H1 (cell line): ENCODE data around the gene HAPLN3. TPM values are rescaled to one million over a fixed set of nuclear protein-coding genes. Genes with fewer than 3 reads are reported as not detected.

Source experiments
- CTCF ChIA-PET: fragments of 300-600 bp; sonication (Branson Sonifier 250); formaldehyde crosslinking; loops from one replicate; lab custom pipeline; 2021; ENCODE audit not compliant: partially characterized antibody; lab: Charles Lee
- POLR2A ChIA-PET: fragments of 300-600 bp; sonication (Branson Sonifier 250); formaldehyde crosslinking; loops from one replicate; lab custom pipeline; 2021; ENCODE audit warnings: inconsistent platforms; ENCODE audit not compliant: partially characterized antibody; lab: Charles Lee
- DNase-seq, 2 experiments: peaks; one replicate each; pipeline versions ENCODE4 v3.0.0 to v3.0.0-alpha.2; 2010 to 2022; ENCODE audit warnings: low spot score in 2 of 2, low read depth in 1 of 2, mixed read lengths in 1 of 2
- FAIRE-seq: peaks from 2 replicates; lab custom pipeline; 2011; peaks lifted over from hg19 to GRCh38; lab: Jason Lieb, UNC
- H2AFZ ChIP-seq: 2 replicates; pipeline ENCODE4 v1.8.1; 2012; ENCODE audit warnings: low read length, inconsistent platforms
- H2AK5ac ChIP-seq: 2 replicates; pipeline ENCODE4 v1.6.1; 2013; ENCODE audit warnings: low read depth, low read length
- H2BK120ac ChIP-seq: replicated peaks from 2 replicates; pipeline ENCODE3; 2013; ENCODE audit warnings: low read depth, low read length, inconsistent platforms
- H2BK12ac ChIP-seq: 2 replicates; pipeline ENCODE4 v1.6.1; 2013; ENCODE audit warnings: low read depth, low read length
- H2BK15ac ChIP-seq: 2 replicates; pipeline ENCODE4 v1.6.1; 2013; ENCODE audit warnings: low read length
- H2BK20ac ChIP-seq: 2 replicates; pipeline ENCODE4 v1.6.1; 2013; ENCODE audit warnings: low read length
- H2BK5ac ChIP-seq: 2 replicates; pipeline ENCODE4 v1.6.1; 2013; ENCODE audit warnings: low read depth, low read length
- H3K14ac ChIP-seq: 2 replicates; pipeline ENCODE4 v1.6.1; 2013; ENCODE audit warnings: inconsistent platforms; ENCODE audit not compliant: insufficient read length
- H3K18ac ChIP-seq: 2 replicates; pipeline ENCODE4 v1.6.1; 2013; ENCODE audit warnings: low read length; ENCODE audit errors: extremely low read depth
- H3K23ac ChIP-seq: 2 replicates; pipeline ENCODE4 v1.6.1; 2013; ENCODE audit warnings: inconsistent platforms; ENCODE audit not compliant: insufficient read length
- H3K23me2 ChIP-seq: 2 replicates; pipeline ENCODE4 v1.6.1; 2013; ENCODE audit warnings: low read depth, low read length
- H3K27ac ChIP-seq: 2 replicates; pipeline ENCODE4 v1.6.1; 2011; ENCODE audit warnings: low read depth, low read length, inconsistent platforms
- H3K27me3 ChIP-seq, 4 experiments: replicated peaks in 1 of 4; 1 replicate in 1 of 4; 2 replicates in 3 of 4; pipeline versions ENCODE4 v1.6.1 to v1.8.1; 2011 to 2013; ENCODE audit warnings: low read length in 3 of 4, mild to moderate bottlenecking in 3 of 4, inconsistent platforms in 2 of 4, mixed read lengths in 2 of 4, moderate library complexity in 1 of 4; ENCODE audit not compliant: control insufficient read depth in 3 of 4, insufficient read depth in 3 of 4; ENCODE audit errors: extremely low read depth in 1 of 4
- H3K36me3 ChIP-seq, 4 experiments: 2 replicates each; pipeline versions ENCODE4 v1.6.1 to v1.8.1; 2011 to 2013; ENCODE audit warnings: mild to moderate bottlenecking in 4 of 4, low read length in 3 of 4, moderate library complexity in 2 of 4, control low read depth in 1 of 4, inconsistent platforms in 1 of 4; ENCODE audit not compliant: insufficient read depth in 4 of 4, control insufficient read depth in 2 of 4
- H3K4ac ChIP-seq: replicated peaks from 2 replicates; pipeline ENCODE3; 2013; ENCODE audit warnings: low read length, low read depth, mixed read lengths, inconsistent platforms; ENCODE audit not compliant: insufficient read length
- H3K4me1 ChIP-seq, 4 experiments: replicated peaks in 1 of 4; 1 replicate in 1 of 4; 2 replicates in 3 of 4; pipeline versions ENCODE4 v1.6.1 to v1.8.1; 2011 to 2013; ENCODE audit warnings: low read length in 3 of 4, inconsistent platforms in 2 of 4, mixed read lengths in 1 of 4; ENCODE audit not compliant: insufficient read depth in 4 of 4, control insufficient read depth in 3 of 4
- H3K4me2 ChIP-seq, 2 experiments: 2 replicates each; pipeline versions ENCODE4 v1.6.1 to v1.8.1; 2011 to 2013; ENCODE audit warnings: low read depth in 2 of 2, low read length in 2 of 2, control low read depth in 1 of 2, inconsistent platforms in 1 of 2, mild to moderate bottlenecking in 1 of 2; ENCODE audit not compliant: insufficient read depth in 1 of 2
- H3K4me3 ChIP-seq, 4 experiments: fragments of 200-600, 300-600 bp in 1 of 4; sonication (generic), shearing (Covaris generic), sonication (Bioruptor Twin) in 1 of 4; 2 replicates each; pipeline versions ENCODE4 v1.5.1 to v1.8.1; 2011 to 2016; ENCODE audit warnings: low read length in 4 of 4, low read depth in 3 of 4, control low read depth in 2 of 4, inconsistent platforms in 2 of 4, mild to moderate bottlenecking in 2 of 4, mixed read lengths in 1 of 4, moderate library complexity in 1 of 4; ENCODE audit not compliant: insufficient read depth in 2 of 4; ENCODE audit errors: extremely low read depth in 1 of 4
- H3K56ac ChIP-seq: replicated peaks from 2 replicates; pipeline ENCODE3; 2013; ENCODE audit warnings: low read depth, mild to moderate bottlenecking, mixed read lengths, low read length, inconsistent platforms; ENCODE audit not compliant: insufficient read length
- H3K79me1 ChIP-seq: 2 replicates; pipeline ENCODE4 v1.6.1; 2013; ENCODE audit warnings: low read depth, low read length, control low read depth
- H3K79me2 ChIP-seq, 2 experiments: 2 replicates each; pipeline versions ENCODE4 v1.6.1 to v1.8.1; 2012 to 2013; ENCODE audit warnings: low read length in 2 of 2, mild to moderate bottlenecking in 2 of 2, inconsistent platforms in 1 of 2; ENCODE audit not compliant: insufficient read depth in 2 of 2, control insufficient read depth in 1 of 2
- H3K9ac ChIP-seq, 4 experiments: replicated peaks in 1 of 4; 1 replicate in 1 of 4; 2 replicates in 3 of 4; pipeline versions ENCODE4 v1.6.1 to v1.8.1; 2011 to 2013; ENCODE audit warnings: low read depth in 3 of 4, low read length in 3 of 4, control low read depth in 2 of 4, mild to moderate bottlenecking in 2 of 4, moderate library complexity in 2 of 4, inconsistent platforms in 1 of 4; ENCODE audit errors: extremely low read depth in 1 of 4
- H3K9me3 ChIP-seq, 2 experiments: 2 replicates each; pipeline versions ENCODE4 v1.6.1 to v1.8.1; 2012 to 2013; ENCODE audit warnings: mild to moderate bottlenecking in 2 of 2, moderate library complexity in 2 of 2, control low read depth in 1 of 2, inconsistent platforms in 1 of 2, low read depth in 1 of 2, low read length in 1 of 2, mixed read lengths in 1 of 2; ENCODE audit not compliant: insufficient read depth in 2 of 2
- H4K20me1 ChIP-seq, 2 experiments: replicated peaks in 1 of 2; 2 replicates each; pipeline versions ENCODE3 to v1.8.1; 2011 to 2013; ENCODE audit warnings: inconsistent platforms in 2 of 2, low read length in 2 of 2, mild to moderate bottlenecking in 1 of 2; ENCODE audit not compliant: insufficient read depth in 2 of 2, control insufficient read depth in 1 of 2
- H4K5ac ChIP-seq: 2 replicates; pipeline ENCODE4 v1.6.1; 2013; ENCODE audit warnings: low read length, low read depth, mixed read lengths, inconsistent platforms; ENCODE audit not compliant: insufficient read length
- H4K8ac ChIP-seq: 2 replicates; pipeline ENCODE4 v1.8.0; 2013; ENCODE audit warnings: mild to moderate bottlenecking, moderate library complexity, low read length, inconsistent platforms; ENCODE audit not compliant: insufficient read depth; ENCODE audit errors: extremely low read depth
- H4K91ac ChIP-seq: replicated peaks from 2 replicates; pipeline ENCODE3; 2013; ENCODE audit warnings: low read length, mixed read lengths, inconsistent platforms; ENCODE audit not compliant: insufficient read length
- ATF2 ChIP-seq: IDR thresholded peaks from 2 replicates; pipeline ENCODE4 v1.6.1; 2012; ENCODE audit warnings: low read length, inconsistent platforms
- CBX5 ChIP-seq: fragments of 300-800, 300-1000 bp; sonication (generic); IDR thresholded peaks from 2 replicates; pipeline ENCODE4 v1.7.1; 2016; ENCODE audit warnings: antibody characterized with exemption, low read length, low read depth
- GABPA ChIP-seq: IDR thresholded peaks from 2 replicates; pipeline ENCODE4 v1.6.1; 2011; ENCODE audit warnings: mild to moderate bottlenecking, low read length, moderate library complexity, borderline replicate concordance; ENCODE audit not compliant: insufficient read depth
- POLR2AphosphoS5 ChIP-seq: IDR thresholded peaks from 2 replicates; pipeline ENCODE4 v1.6.1; 2011; ENCODE audit warnings: low read depth, low read length
- POU5F1 ChIP-seq: IDR thresholded peaks from 2 replicates; pipeline ENCODE4 v1.6.1; 2011; ENCODE audit warnings: low read depth, mild to moderate bottlenecking, low read length, moderate library complexity
- SUZ12 ChIP-seq: fragments of 200-600 bp; sonication (generic); IDR thresholded peaks from 2 replicates; pipeline ENCODE4 v1.6.1; 2012; ENCODE audit warnings: mild to moderate bottlenecking, inconsistent platforms, low read length, moderate library complexity, mixed read lengths
- WGBS, 2 experiments: shearing (Covaris generic) in 1 of 2; methylation state at CpG; one replicate each; pipeline versions ENCODE4 v1.1.6 to v1.1.7; 2013 to 2015; ENCODE audit warnings: low lambda C conversion rate in 2 of 2, mixed read lengths in 2 of 2, inconsistent platforms in 1 of 2, low coverage in 1 of 2, missing lambda C conversion rate in 1 of 2; ENCODE audit not compliant: insufficient replicate concordance in 2 of 2, insufficient coverage in 1 of 2, insufficient read length in 1 of 2; ENCODE audit errors: extremely low coverage in 1 of 2, missing lambda C conversion rate in 1 of 2; 5-methylcytosine and 5-hydroxymethylcytosine counted together
- polyA plus RNA-seq, 7 experiments: library from polyadenylated mRNA; depleted of rRNA in 3 of 7; stranded (reverse) in 5 of 7; unstranded in 2 of 7; fragments of >200 nt in 5 of 7; fragments of 200-250 nt in 2 of 7; gene quantifications; 1 replicate in 5 of 7; 2 replicates in 1 of 7; 4 replicates in 1 of 7; pipeline versions ENCODE4 v1.2.1 to v1.2.3, GENCODE V29; 2011 to 2013; ENCODE audit warnings: missing spikeins in 2 of 7, mixed read lengths in 2 of 7
- total RNA-seq: library from RNA; stranded (reverse); fragmentation: NEBNext Ultra II Directional; extraction: Animal tissue kit (Norgen Biotek cat#: 25700); gene quantifications from 2 replicates; pipeline ENCODE4 v1.2.1, GENCODE V29; 2021
- TF ChIP-seq, protein P1 (sequence below): IDR thresholded peaks from 2 replicates; pipeline ENCODE4 v1.6.1; 2012; ENCODE audit warnings: inconsistent platforms

Gene HAPLN3
- total and polyA plus RNA-seq, 2 of the 8 experiments (the other 6 are each of a cell fraction or from before 2014, with no cell fraction given): 76.2 to 79.7 TPM

DNA sequence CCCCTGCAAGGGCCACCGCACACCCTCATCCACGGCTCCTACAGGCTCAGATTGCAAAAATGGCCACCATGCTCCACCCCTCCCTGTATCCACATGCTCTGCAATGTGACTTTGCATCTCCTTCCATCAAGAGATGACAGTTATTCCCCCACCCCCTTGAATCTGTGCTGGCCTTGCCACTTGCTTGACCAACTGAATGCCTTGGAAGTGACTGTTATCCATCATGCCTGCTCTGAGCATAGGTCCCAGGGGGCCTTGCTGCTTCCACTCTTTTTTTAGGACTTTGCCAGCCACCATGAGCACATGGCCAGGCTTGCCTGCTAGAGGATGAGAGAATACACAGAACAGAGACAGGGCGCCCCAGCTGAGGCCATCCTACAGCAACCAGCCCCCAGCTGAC lies 13.6 kb downstream of the HAPLN3 start:
- H4K5ac ChIP-seq: peak overlapping the region; percentile 2
- TF ChIP-seq, protein P1, sequence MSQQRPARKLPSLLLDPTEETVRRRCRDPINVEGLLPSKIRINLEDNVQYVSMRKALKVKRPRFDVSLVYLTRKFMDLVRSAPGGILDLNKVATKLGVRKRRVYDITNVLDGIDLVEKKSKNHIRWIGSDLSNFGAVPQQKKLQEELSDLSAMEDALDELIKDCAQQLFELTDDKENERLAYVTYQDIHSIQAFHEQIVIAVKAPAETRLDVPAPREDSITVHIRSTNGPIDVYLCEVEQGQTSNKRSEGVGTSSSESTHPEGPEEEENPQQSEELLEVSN: no peak
- TF ChIP-seq ATF2 (no peak), GABPA (no peak), POLR2AphosphoS5 (no peak), CBX5 (no peak), POU5F1 (no peak), SUZ12 (no peak)
- WGBS, 2 experiments: 93% methylated on average over 3 of the region's 3 CpGs; no CpG with 5 or more reads in 1 of the 2 experiments
- H2BK5ac ChIP-seq: no peak overlapping the region
- no peak overlapping the region for H3K56ac ChIP-seq
- no peak overlapping the region for H2AK5ac ChIP-seq
- H3K9me3 ChIP-seq: no peaks in the 10 kb centered on the region
- no peak overlapping the region for H3K4me2 ChIP-seq
- no peak overlapping the region for H3K4ac ChIP-seq
- no peak overlapping the region for H3K9ac ChIP-seq
- H4K20me1 ChIP-seq: peaks cover 0 to 2% of the 10 kb centered on the region in 2 experiments
- no peak overlapping the region for H3K23ac ChIP-seq
- CTCF ChIA-PET: interaction anchor here (0.9 to 6.8 kb wide), 7 partner anchors 10 to 286 kb away, joined by 3 to 95 read pairs (median 3); partner anchors contain the start of gene HAPLN3
- no peak overlapping the region for H2BK12ac ChIP-seq
- no peak overlapping the region for H2BK20ac ChIP-seq
- H3K27ac ChIP-seq: no peak overlapping the region
- no peak overlapping the region for H3K14ac ChIP-seq
- H2BK15ac ChIP-seq: no peak overlapping the region
- peaks cover 6 to 26% (median 21%) of the 10 kb centered on the region in 4 experiments; a peak in 7 of 8 replicates for H3K36me3 ChIP-seq
- peaks cover 0 to 12% (median 5%) of the 10 kb centered on the region in 4 experiments; a peak in 5 of 7 replicates for H3K4me1 ChIP-seq
- H3K18ac ChIP-seq: no peak overlapping the region; the same call in 1 of the 2 replicates
- H3K27me3 ChIP-seq: no peaks in the 10 kb centered on the region; a peak in 1 of 7 replicates
- POLR2A ChIA-PET: interaction anchor here (1.1 to 22.7 kb wide), 4 partner anchors 9 to 112 kb away, joined by 5 to 361 read pairs (median 86); partner anchors contain the start of genes HAPLN3 and MFGE8
- no peak overlapping the region for H3K4me3 ChIP-seq
- H2BK120ac ChIP-seq: no peak overlapping the region
- 0 out of 2 replicates have a peak, but pooled peaks cover 2% of the 10 kb centered on the region for H3K23me2 ChIP-seq
- H3K79me2 ChIP-seq: peaks cover 0 to 9% of the 10 kb centered on the region in 2 experiments; a peak in 1 of 4 replicates
- no peak overlapping the region for H2AFZ ChIP-seq
- no peak overlapping the region for H4K8ac ChIP-seq
- H3K79me1 ChIP-seq: no peaks in the 10 kb centered on the region
- no peak overlapping the region for H4K91ac ChIP-seq
- no peak for DNase-seq
- FAIRE-seq: no peak
